ENCODE data around the gene PFKL. TPM values are rescaled to one million over a fixed set of nuclear protein-coding genes. Genes with fewer than 3 reads are reported as not detected.

Gene PFKL
- polyA plus RNA-seq, 2 of the 4 experiments (the other 2 are of a cell fraction) = 23.2 to 38.7 TPM

DNA sequence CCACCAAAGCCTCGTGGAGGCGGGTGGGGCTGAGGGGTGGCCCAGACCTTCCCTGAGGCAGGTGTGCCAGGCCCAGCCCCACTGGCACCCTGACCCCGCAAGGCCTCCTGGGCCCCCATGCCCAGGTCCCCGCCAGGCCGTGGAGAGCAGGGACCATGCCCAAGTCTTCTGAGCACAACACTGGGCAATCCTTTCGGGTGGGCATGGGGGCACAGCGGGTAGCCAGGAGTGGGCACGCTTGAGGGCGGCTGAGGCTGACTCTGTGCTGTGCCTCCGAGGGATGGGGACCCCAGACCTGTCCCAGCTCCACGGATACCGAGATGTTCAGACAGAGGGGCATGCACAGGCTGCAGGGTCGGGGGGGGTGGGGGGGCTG lies 26.4 kb downstream of the PFKL start (continued):
- TF ChIP-seq JUN (IDR thresholded peaks at IDR 0.05) (no peak), POLR2AphosphoS2 (conservative IDR thresholded peaks at IDR 0.05; ENCODE audit: low read length) (no peak)

DNA sequence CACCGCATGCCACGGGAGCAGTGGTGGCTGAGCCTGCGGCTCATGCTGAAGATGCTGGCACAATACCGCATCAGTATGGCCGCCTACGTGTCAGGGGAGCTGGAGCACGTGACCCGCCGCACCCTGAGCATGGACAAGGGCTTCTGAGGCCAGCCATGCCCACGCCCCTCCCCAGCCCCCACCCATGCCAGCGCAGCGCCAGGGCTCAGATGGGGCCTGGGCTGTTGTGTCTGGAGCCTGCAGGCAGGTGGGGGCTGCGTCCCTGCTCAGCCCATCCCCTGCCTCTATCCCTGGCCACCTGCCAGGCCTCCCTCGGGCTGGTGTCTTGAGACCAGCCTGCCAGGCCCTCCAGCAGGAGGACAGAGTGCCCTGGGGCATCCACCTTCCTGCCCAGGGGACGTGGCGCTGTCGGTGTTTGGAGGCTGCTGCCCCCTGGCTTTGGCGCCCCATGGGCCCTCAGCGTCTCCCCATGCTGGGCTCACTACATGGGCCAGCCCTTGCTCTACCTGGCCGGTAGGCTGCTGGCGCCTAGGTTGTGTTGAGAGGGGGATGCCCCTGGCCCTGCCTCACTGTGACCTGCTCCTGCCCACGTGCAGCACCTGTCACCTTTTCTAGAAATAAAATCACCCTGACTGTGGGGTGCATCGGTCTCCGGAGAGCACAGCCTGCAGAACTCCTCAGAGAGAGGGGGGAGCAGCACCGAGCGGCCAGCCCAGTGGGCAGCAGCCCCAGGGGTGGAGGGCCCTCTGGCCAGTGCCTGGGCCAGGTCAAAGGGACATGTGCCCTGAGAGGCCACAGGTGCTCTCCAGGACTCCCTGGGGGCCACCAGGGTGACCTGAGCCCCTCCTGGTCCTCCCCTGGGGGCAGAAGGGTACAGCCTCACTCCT lies 27.1 kb downstream of the PFKL start:
- ATAC-seq = no peak
- WGBS (ENCODE audit: missing lambda C conversion rate) = 100% methylated on average over 2 of the region's 26 CpGs
- H3K4me2 ChIP-seq = no peak overlapping the region
- POLR2A ChIA-PET = interaction anchor here (1.4 kb wide), 1 partner anchor 12 kb away, joined by 6 read pairs; the partner anchor contains the start of gene CFAP410
- TF ChIP-seq ZC3H11A (IDR thresholded peaks at IDR 0.05) (no peak), MAFK (IDR thresholded peaks at IDR 0.05; ENCODE audit: partially characterized antibody) (no peak), JUNB (IDR thresholded peaks at IDR 0.05) (no peak), KDM1A (IDR thresholded peaks at IDR 0.05; ENCODE audit: low read depth) (no peak), SMC3 (IDR thresholded peaks at IDR 0.05) (no peak), CEBPB (IDR thresholded peaks at IDR 0.05) (no peak), EP300 (IDR thresholded peaks at IDR 0.05) (no peak), TP53 (CRISPR knock-in tag; IDR thresholded peaks at IDR 0.05) (no peak), NFE2L2 (conservative IDR thresholded peaks at IDR 0.05; ENCODE audit: low read length) (no peak), FOSB (CRISPR knock-in tag; IDR thresholded peaks at IDR 0.05) (no peak), HEYL (CRISPR knock-in tag; IDR thresholded peaks at IDR 0.05) (no peak), EHF (CRISPR knock-in tag; IDR thresholded peaks at IDR 0.05) (no peak), BHLHE40 (IDR thresholded peaks at IDR 0.05; ENCODE audit: low read depth, low read length) (no peak), HOXA7 (CRISPR knock-in tag; IDR thresholded peaks at IDR 0.05) (no peak), RFX5 (IDR thresholded peaks at IDR 0.05) (no peak)
- TF ChIP-seq, protein P1, sequence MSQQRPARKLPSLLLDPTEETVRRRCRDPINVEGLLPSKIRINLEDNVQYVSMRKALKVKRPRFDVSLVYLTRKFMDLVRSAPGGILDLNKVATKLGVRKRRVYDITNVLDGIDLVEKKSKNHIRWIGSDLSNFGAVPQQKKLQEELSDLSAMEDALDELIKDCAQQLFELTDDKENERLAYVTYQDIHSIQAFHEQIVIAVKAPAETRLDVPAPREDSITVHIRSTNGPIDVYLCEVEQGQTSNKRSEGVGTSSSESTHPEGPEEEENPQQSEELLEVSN (IDR thresholded peaks at IDR 0.05; ENCODE audit: borderline replicate concordance, low read depth) = no peak
- H3K9me3 ChIP-seq = no peaks in the 10 kb centered on the region
- DNase-seq (ENCODE audit: low read depth in 1 of 2, low spot score in 1 of 2) = no peak
- no peak for FAIRE-seq
- H3K4me3 ChIP-seq = no peak overlapping the region
- CTCF ChIA-PET = interaction anchor here (1.0 kb wide), 1 partner anchor 8 kb away, joined by 4 read pairs; no protein-coding TSS in a partner anchor
- H3K27ac ChIP-seq = no peak overlapping the region
- H3K4me1 ChIP-seq = no peaks in the 10 kb centered on the region

DNA sequence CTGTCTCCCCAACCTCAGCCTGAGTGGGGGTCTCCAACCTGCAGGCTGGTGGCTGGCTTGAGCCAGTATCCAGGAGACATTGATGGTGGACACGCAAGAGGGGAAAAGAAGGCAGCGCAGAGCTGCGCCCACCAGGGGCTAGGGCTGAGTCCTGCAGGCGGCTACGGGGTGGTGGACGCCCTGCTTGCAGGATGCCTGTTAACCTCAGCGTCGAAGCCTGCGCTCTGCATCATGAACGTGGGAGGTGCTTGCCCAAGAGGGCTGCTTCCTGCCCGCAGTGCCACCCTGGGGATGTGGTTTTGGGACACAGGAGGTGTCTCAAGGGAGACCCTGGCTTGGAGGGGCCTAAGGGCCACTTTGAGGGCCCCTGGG lies 27.7 kb downstream of the PFKL start:
- POLR2A ChIA-PET = interaction anchor here (1.4 kb wide), 1 partner anchor 11 kb away, joined by 6 read pairs; the partner anchor contains the start of gene CFAP410
- H3K9me3 ChIP-seq = no peaks in the 10 kb centered on the region
- no peak overlapping the region for H3K4me3 ChIP-seq
- H3K4me2 ChIP-seq = no peak overlapping the region
- 95% methylated on average over 11 of the region's 11 CpGs for WGBS (ENCODE audit: missing lambda C conversion rate)
- DNase-seq (ENCODE audit: low read depth in 1 of 2, low spot score in 1 of 2) = no peak
- H3K4me1 ChIP-seq = no peaks in the 10 kb centered on the region
- FAIRE-seq = no peak
- TF ChIP-seq CHD2 (IDR thresholded peaks at IDR 0.05; ENCODE audit: low read length, partially characterized antibody) = no peak
- TF ChIP-seq RCOR1 (IDR thresholded peaks at IDR 0.05; ENCODE audit: low read depth, low read length) = no peak
- TF ChIP-seq, protein P2, sequence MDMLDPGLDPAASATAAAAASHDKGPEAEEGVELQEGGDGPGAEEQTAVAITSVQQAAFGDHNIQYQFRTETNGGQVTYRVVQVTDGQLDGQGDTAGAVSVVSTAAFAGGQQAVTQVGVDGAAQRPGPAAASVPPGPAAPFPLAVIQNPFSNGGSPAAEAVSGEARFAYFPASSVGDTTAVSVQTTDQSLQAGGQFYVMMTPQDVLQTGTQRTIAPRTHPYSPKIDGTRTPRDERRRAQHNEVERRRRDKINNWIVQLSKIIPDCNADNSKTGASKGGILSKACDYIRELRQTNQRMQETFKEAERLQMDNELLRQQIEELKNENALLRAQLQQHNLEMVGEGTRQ (IDR thresholded peaks at IDR 0.05) = no peak
- no peak for TF ChIP-seq GATA3 (IDR thresholded peaks at IDR 0.05; ENCODE audit: borderline replicate concordance)
- TF ChIP-seq CEBPB (IDR thresholded peaks at IDR 0.05) = no peak
- no peak for TF ChIP-seq CBX8 (IDR thresholded peaks at IDR 0.05)
- no peak for TF ChIP-seq SREBF2 (IDR thresholded peaks at IDR 0.05)
- TF ChIP-seq, protein P3, sequence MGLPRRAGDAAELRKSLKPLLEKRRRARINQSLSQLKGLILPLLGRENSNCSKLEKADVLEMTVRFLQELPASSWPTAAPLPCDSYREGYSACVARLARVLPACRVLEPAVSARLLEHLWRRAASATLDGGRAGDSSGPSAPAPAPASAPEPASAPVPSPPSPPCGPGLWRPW (IDR thresholded peaks at IDR 0.05) = no peak
- TF ChIP-seq, protein P4, sequence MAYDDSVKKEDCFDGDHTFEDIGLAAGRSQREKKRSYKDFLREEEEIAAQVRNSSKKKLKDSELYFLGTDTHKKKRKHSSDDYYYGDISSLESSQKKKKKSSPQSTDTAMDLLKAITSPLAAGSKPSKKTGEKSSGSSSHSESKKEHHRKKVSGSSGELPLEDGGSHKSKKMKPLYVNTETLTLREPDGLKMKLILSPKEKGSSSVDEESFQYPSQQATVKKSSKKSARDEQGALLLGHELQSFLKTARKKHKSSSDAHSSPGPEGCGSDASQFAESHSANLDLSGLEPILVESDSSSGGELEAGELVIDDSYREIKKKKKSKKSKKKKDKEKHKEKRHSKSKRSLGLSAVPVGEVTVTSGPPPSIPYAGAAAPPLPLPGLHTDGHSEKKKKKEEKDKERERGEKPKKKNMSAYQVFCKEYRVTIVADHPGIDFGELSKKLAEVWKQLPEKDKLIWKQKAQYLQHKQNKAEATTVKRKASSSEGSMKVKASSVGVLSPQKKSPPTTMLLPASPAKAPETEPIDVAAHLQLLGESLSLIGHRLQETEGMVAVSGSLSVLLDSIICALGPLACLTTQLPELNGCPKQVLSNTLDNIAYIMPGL (CRISPR knock-in tag; IDR thresholded peaks at IDR 0.05; ENCODE audit: borderline replicate concordance) = no peak
- TF ChIP-seq, protein P5, sequence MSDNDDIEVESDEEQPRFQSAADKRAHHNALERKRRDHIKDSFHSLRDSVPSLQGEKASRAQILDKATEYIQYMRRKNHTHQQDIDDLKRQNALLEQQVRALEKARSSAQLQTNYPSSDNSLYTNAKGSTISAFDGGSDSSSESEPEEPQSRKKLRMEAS (IDR thresholded peaks at IDR 0.05) = no peak
- TF ChIP-seq HOXB5 (CRISPR knock-in tag; IDR thresholded peaks at IDR 0.05) = no peak
- TF ChIP-seq KDM1A (IDR thresholded peaks at IDR 0.05; ENCODE audit: low read depth) = no peak
- no peak for TF ChIP-seq EP300 (IDR thresholded peaks at IDR 0.05)
- TF ChIP-seq MYC (IDR thresholded peaks at IDR 0.05; ENCODE audit: borderline replicate concordance, low read length) = no peak
- no peak for TF ChIP-seq HOXB13 (CRISPR knock-in tag; IDR thresholded peaks at IDR 0.05; ENCODE audit: low read depth)
- CTCF ChIA-PET = interaction anchor here (1.2 kb wide), 1 partner anchor 8 kb away, joined by 3 read pairs; no protein-coding TSS in a partner anchor
- no peak for ATAC-seq
- H3K27ac ChIP-seq = no peak overlapping the region
